Activated CD8-positive, alpha-beta T cell treated with anti-CD3 and anti-CD28 coated beads, Interleukin-2, amount 10 ng/mL, durations not matched to agents 7 days and 5 days (primary cell): Measurements from ENCODE around the gene CNOT10. TPM values are rescaled to one million over a fixed set of nuclear protein-coding genes. Genes with fewer than 3 reads are reported as not detected.
A peak's percentile ranks its signal among the peaks of the same experiment; 100 is the strongest.
"Not testable (repeated sequence)": the region's sequence is repeated elsewhere in the genome, so short reads cannot be mapped to it uniquely, and the experiment has no call there.

ENCODE experiments used
- ATAC-seq: fragments of 150-1000 bp; cut with Tn5 transposase; one replicate; pipeline ENCODE4 v1.10.0; 2021; ENCODE audit warnings: moderate library complexity
- CTCF ChIA-PET: fragments of 350-600 bp; sonication (Branson Sonifier 250); formaldehyde crosslinking; loops from one replicate; lab custom pipeline; 2021; ENCODE audit warnings: antibody characterized with exemption; lab: Charles Lee
- POLR2A ChIA-PET: fragments of 350-600 bp; sonication (Branson Sonifier 250); formaldehyde crosslinking; loops from one replicate; lab custom pipeline; 2021; ENCODE audit warnings: antibody characterized with exemption; lab: Charles Lee
- DNase-seq: peaks from one replicate; pipeline ENCODE4 v3.0.0-alpha.2; 2020
- H3K27ac Mint-ChIP-seq: one replicate; pipeline ENCODE4 v1.8.0; 2021; ENCODE audit warnings: mild to moderate bottlenecking, mixed read lengths
- H3K27me3 Mint-ChIP-seq: one replicate; pipeline ENCODE4 v1.8.0; 2021; ENCODE audit warnings: low read depth, mixed read lengths
- H3K36me3 Mint-ChIP-seq: one replicate; pipeline ENCODE4 v1.8.0; 2021; ENCODE audit warnings: low read depth, mixed read lengths
- H3K4me1 Mint-ChIP-seq: one replicate; pipeline ENCODE4 v1.8.0; 2021; ENCODE audit warnings: low read depth, mixed read lengths
- H3K4me3 Mint-ChIP-seq: one replicate; pipeline ENCODE4 v1.8.0; 2021; ENCODE audit warnings: mild to moderate bottlenecking, mixed read lengths
- H3K9me3 Mint-ChIP-seq: one replicate; pipeline ENCODE4 v1.8.0; 2022; ENCODE audit warnings: mixed read lengths; ENCODE audit not compliant: insufficient read depth
- total RNA-seq, 2 experiments: library from RNA; stranded (reverse); gene quantifications; one replicate each; pipeline ENCODE4 v1.2.3, GENCODE V29; 2021

Gene CNOT10, protein sequence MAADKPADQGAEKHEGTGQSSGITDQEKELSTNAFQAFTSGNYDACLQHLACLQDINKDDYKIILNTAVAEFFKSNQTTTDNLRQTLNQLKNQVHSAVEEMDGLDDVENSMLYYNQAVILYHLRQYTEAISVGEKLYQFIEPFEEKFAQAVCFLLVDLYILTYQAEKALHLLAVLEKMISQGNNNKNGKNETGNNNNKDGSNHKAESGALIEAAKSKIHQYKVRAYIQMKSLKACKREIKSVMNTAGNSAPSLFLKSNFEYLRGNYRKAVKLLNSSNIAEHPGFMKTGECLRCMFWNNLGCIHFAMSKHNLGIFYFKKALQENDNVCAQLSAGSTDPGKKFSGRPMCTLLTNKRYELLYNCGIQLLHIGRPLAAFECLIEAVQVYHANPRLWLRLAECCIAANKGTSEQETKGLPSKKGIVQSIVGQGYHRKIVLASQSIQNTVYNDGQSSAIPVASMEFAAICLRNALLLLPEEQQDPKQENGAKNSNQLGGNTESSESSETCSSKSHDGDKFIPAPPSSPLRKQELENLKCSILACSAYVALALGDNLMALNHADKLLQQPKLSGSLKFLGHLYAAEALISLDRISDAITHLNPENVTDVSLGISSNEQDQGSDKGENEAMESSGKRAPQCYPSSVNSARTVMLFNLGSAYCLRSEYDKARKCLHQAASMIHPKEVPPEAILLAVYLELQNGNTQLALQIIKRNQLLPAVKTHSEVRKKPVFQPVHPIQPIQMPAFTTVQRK
- 10 to 100 TPM; 70.1 to 74.5 TPM for total RNA-seq

DNA sequence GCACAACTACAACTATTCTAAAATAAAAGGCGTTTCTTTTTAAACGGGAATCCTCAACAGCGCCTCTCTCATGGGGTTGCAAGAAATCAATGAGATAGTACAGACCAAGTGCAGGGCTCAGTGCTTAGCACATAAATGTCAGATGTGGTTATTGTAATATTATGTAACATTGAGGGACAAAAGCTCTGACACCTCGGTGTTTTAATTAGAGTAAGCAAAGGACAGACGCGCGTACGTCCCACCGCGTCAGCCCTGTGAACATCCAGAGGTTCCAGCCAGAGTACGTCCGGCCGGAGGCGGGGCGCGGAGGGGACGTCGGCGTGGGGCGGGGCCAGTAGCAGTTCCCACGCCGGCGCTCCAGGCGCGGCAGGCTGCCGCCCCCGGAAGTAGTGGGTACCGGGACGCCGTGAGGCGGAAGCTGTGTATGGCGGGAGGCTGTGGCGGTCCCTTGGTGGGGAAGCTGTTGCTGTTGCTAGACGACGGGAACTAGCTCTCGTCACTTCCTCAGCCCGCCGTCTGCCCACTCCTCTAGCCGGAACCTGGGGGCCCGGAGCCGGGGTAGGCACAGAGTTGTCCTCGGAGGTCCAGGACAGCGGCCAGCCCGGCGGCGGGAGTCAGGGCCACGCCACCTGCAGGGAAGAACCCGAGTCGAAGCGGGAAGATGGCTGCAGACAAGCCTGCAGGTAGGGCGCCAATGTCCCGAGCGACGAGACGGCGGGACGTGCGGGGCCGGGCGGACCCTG, at the start of gene CNOT10:
TSS of gene CNOT10 (plus strand) at position 389 of the 743 bp plus-strand sequence. CDS start at position 662, 273 bp downstream.
- CTCF ChIA-PET, result interaction anchor here (0.6 to 1.1 kb wide), 5 partner anchors 14 to 173 kb away, joined by 3 read pairs; no protein-coding TSS in a partner anchor
- ATAC-seq, result peak; percentile 97

DNA sequence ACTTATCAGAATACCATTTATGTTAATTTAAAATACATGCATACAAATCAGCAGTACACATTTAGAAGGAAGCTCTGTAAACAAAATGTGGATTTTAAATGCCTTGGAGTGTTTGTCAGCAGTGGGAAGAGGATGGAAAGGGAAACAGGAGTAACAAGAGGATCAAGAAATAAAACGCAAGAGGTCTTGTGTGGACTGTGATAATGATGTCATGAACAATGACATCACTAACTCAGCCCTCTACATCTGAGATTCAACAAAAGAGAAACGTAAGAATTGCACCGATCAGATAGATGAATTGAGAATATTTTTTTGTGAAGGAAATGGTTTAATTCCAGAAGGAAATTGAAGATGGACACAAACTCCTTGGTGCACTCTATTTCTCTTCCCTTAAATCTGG, 44.0 kb upstream of the CNOT10 start:
- POLR2A ChIA-PET, result no interaction called here
- Mint-ChIP-seq H3K4me3 (no peak overlapping the region), H3K27me3 (peaks cover 17% of the 10 kb centered on the region), H3K27ac (no peak overlapping the region), H3K9me3 (no peaks in the 10 kb centered on the region), H3K4me1 (no peaks in the 10 kb centered on the region), H3K36me3 (no peaks in the 10 kb centered on the region)
- ATAC-seq, result no peak
- no peak for DNase-seq
- CTCF ChIA-PET, result no interaction called here

More for the DNA sequence above, at the start of gene CNOT10:
- POLR2A ChIA-PET, result interaction anchor here (0.7 to 1.7 kb wide), 7 partner anchors 9 to 756 kb away, joined by 3 to 5 read pairs (median 3); partner anchors contain the start of gene GPD1L
- H3K4me1 Mint-ChIP-seq, result peaks cover 28% of the 10 kb centered on the region
- no peaks in the 10 kb centered on the region for H3K27me3 Mint-ChIP-seq
- H3K36me3 Mint-ChIP-seq, result peaks cover 22% of the 10 kb centered on the region
- DNase-seq, result peak; percentile 98
- H3K9me3 Mint-ChIP-seq, result no peaks in the 10 kb centered on the region
- H3K4me3 Mint-ChIP-seq, result peak within 1 kb of the TSS; percentile 94
- peak within 1 kb of the TSS; percentile 89 for H3K27ac Mint-ChIP-seq

DNA sequence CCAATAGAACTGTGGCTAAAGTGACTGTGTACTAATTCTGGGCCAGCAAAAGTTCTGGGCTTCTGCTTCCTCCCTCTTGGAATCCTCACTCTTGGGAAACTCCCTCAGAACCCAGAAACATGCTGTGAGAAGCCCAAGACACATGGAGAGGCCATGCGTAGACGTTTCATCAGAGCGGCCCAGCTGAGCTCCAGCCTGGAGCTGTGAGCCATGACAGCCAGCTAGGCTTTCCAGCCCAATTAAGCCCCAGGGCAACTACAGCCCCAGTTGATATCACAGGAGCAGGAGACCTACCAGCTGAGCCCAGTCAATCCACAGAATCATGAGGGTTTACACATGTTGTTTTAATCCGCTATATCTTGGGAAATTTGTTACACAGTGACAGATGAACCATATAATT, 43.6 kb upstream of the CNOT10 start:
- H3K4me3 Mint-ChIP-seq, result no peak overlapping the region
- ChIA-PET POLR2A (no interaction called here), CTCF (no interaction called here)
- H3K27me3 Mint-ChIP-seq, result peaks cover 16% of the 10 kb centered on the region
- ATAC-seq (no peak), DNase-seq (no peak)
- no peaks in the 10 kb centered on the region for H3K4me1 Mint-ChIP-seq
- no peak overlapping the region for H3K27ac Mint-ChIP-seq
- H3K36me3 Mint-ChIP-seq, result no peaks in the 10 kb centered on the region
- no peaks in the 10 kb centered on the region for H3K9me3 Mint-ChIP-seq

DNA sequence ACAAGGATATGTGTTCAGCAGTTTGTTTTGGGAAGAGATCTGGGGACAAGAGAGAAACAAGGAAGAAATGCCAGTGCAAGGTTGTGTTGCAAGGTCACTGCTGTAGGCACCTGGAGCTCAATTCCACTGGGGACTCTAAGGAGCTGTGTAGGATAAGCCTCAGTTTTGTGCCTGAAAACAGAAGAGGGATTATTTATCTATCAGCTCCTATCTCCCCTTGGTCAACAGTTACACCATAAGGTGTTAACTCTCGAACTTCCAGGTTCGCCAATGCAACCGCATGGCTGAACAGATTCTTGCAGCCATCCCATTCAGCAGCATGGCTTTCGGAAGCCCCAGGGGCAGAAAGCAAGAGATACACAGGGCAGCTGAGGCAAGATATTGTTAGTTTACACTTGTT, 41.6 kb upstream of the CNOT10 start:
- peaks cover 13% of the 10 kb centered on the region for H3K27me3 Mint-ChIP-seq
- POLR2A ChIA-PET, result no interaction called here
- no peaks in the 10 kb centered on the region for H3K9me3 Mint-ChIP-seq
- no peaks in the 10 kb centered on the region for H3K4me1 Mint-ChIP-seq
- no peak for DNase-seq
- H3K27ac Mint-ChIP-seq, result no peak overlapping the region
- no peak overlapping the region for H3K4me3 Mint-ChIP-seq
- no peak for ATAC-seq
- CTCF ChIA-PET, result interaction anchor here (1.0 to 1.2 kb wide), 2 partner anchors 13 to 133 kb away, joined by 3 read pairs; no protein-coding TSS in a partner anchor
- no peaks in the 10 kb centered on the region for H3K36me3 Mint-ChIP-seq

DNA sequence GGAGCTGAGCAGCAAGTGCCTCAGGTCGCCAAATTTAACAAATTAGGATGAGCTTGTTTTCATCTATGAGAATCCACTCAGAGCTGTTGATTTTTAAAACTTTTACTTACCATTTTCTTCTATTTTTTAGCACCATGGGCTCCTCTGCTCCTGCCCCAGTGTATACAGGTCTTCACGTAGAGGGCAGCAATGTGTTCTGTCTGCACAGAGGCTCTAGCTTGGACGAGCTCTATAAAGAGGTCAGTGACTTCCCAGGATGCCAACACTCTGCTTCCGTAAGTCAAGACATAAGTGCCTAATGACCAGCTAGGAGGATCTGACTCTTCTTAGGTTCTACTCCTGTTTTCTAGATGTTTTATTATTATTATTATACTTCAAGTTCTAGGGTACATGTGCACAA, 41.2 kb upstream of the CNOT10 start:
- peaks cover 13% of the 10 kb centered on the region for H3K27me3 Mint-ChIP-seq
- no peak overlapping the region for H3K4me3 Mint-ChIP-seq
- DNase-seq (no peak), ATAC-seq (no peak)
- no peaks in the 10 kb centered on the region for H3K4me1 Mint-ChIP-seq
- ChIA-PET CTCF (interaction anchor here (1.0 to 1.2 kb wide), 2 partner anchors 13 to 134 kb away, joined by 3 read pairs; no protein-coding TSS in a partner anchor), POLR2A (no interaction called here)
- H3K36me3 Mint-ChIP-seq, result no peaks in the 10 kb centered on the region
- H3K9me3 Mint-ChIP-seq, result no peaks in the 10 kb centered on the region
- H3K27ac Mint-ChIP-seq, result no peak overlapping the region

DNA sequence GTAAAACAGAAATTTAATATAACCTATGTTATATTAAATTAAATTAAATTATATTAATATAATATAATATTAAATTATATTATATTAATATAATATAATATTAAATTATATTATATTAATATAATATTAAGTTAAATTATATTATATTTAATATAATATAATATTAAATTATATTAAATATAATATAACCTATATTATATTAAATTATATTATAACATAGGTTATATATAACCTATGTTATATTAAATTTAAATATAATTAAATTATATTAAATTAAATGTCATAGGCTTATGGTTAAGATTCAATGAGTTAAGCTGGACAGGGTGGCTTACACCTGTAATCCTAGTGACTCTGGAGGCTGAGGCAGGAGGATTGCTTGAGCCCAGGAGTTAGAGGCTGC, 40.6 kb upstream of the CNOT10 start:
- Mint-ChIP-seq H3K4me3 (no peak overlapping the region), H3K36me3 (no peaks in the 10 kb centered on the region), H3K27me3 (peaks cover 11% of the 10 kb centered on the region), H3K9me3 (no peaks in the 10 kb centered on the region), H3K27ac (no peak overlapping the region), H3K4me1 (no peaks in the 10 kb centered on the region)
- no peak for ATAC-seq
- ChIA-PET CTCF (no interaction called here), POLR2A (no interaction called here)
- DNase-seq, result no peak

DNA sequence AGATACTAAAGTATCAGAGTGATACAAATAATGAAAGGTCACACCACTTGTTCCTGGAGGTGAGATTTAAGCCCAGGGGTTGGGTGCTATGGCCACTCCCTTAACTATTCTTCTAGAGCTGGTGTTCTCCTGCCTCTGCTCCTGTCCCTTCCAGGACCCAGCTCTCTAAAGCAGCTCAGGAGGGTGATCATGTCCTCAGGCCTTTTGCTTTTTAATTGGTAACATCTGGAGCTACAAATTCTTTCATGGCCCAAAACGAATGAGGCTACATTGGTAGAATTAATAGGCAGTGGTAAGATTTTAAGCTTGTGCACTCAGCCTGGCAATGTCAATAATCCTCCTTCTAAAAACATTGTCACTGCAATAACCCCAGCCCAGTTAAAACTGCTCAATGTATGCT, 38.2 kb upstream of the CNOT10 start:
- Mint-ChIP-seq H3K27me3 (no peaks in the 10 kb centered on the region), H3K9me3 (no peaks in the 10 kb centered on the region), H3K27ac (no peak overlapping the region), H3K4me3 (no peak overlapping the region), H3K36me3 (no peaks in the 10 kb centered on the region), H3K4me1 (no peaks in the 10 kb centered on the region)
- ATAC-seq, result no peak
- ChIA-PET POLR2A (no interaction called here), CTCF (no interaction called here)
- DNase-seq, result no peak

DNA sequence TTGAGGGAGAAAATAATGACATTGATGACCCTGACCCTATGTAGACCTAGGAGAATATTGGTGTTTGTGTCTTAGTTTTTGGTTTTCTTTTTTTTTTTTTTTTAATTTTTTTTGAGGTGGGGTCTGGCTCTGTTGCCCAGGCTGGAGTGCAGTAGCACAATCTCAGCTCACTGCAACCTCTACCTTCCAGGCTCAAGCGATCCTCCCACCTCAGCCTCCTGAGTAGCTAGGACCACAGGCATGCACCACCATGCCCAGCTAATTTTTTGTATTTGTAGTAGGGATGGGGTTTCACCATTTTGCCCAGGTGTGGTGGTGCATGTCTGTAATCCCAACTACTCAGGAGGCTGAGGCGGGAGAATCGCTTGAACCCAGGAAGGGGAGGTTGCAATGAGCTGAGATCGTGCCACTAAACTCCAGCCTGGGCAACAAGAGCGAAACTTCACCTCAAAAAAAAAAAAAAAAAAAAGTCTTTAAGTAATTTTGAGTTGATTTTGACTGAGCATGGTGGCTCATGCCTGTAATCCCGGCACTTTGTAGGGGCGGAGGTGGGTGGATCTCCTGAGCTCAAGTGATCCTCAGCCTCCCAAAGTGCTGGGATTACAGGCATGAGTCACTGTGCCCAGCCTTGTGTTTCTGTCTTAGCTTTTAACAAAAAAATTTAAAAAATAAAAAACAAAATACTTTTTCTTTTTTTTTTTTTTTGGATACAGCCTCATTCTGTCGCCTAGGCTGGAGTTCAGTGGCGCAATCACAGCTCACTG, 32.5 kb upstream of the CNOT10 start:
- H3K27ac Mint-ChIP-seq, POLR2A ChIA-PET, H3K4me3 Mint-ChIP-seq, H3K4me1 Mint-ChIP-seq, H3K36me3 Mint-ChIP-seq, H3K9me3 Mint-ChIP-seq, ATAC-seq, DNase-seq: not testable (repeated sequence)
- CTCF ChIA-PET, result interaction anchor here (0.6 kb wide), 1 partner anchor 142 kb away, joined by 3 read pairs; no protein-coding TSS in a partner anchor
- H3K27me3 Mint-ChIP-seq, result peaks cover 13% of the 10 kb centered on the region

DNA sequence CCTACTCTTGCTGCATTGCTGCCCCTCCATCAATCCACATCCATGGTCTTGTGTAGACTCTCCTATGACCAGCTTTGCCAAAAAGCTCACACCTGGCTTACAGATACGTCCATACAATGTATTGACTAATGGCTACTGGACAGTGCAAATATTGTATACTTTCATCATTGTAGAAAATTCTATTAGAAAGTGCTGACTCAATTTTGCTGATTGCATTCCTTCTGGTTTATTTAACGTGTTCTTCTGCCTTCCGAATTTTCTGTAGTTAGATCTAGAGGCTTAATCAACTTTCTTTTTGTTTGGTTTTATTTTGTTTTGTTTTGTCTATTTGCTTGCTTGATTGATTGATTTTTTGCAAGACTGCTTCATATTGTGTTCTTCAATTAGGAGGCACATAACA, 29.8 kb upstream of the CNOT10 start:
- ATAC-seq, result no peak
- ChIA-PET CTCF (interaction anchor here (0.9 to 1.6 kb wide), 2 partner anchors 10 to 145 kb away, joined by 3 to 4 read pairs; no protein-coding TSS in a partner anchor), POLR2A (no interaction called here)
- no peaks in the 10 kb centered on the region for H3K9me3 Mint-ChIP-seq
- DNase-seq, result no peak
- H3K36me3 Mint-ChIP-seq, result no peaks in the 10 kb centered on the region
- peaks cover 20% of the 10 kb centered on the region for H3K27me3 Mint-ChIP-seq
- no peaks in the 10 kb centered on the region for H3K4me1 Mint-ChIP-seq
- H3K27ac Mint-ChIP-seq, result no peak overlapping the region
- no peak overlapping the region for H3K4me3 Mint-ChIP-seq

DNA sequence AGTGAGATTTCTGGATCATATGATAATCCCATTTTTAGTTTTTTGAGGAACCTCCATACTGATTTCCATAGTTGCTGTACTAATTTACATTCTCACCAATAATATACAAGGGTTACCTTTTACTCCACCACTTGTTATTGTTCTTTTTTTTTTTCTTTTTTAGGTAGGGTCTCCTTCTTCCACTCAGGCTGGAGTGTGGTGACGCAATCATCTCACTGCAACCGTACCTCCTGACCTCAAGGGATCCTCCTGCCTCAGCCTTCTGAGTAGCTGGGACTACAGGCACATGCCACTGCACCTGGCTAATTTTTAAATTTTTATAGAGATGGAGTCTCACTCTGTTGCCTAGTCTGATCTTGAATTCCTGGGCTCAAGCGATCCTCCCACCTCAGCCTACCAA, 24.4 kb upstream of the CNOT10 start:
- Mint-ChIP-seq H3K4me3 (no peak overlapping the region), H3K27ac (no peak overlapping the region), H3K4me1 (no peaks in the 10 kb centered on the region), H3K36me3 (no peaks in the 10 kb centered on the region), H3K9me3 (no peaks in the 10 kb centered on the region), H3K27me3 (peaks cover 16% of the 10 kb centered on the region)
- ChIA-PET CTCF (no interaction called here), POLR2A (no interaction called here)
- ATAC-seq (no peak), DNase-seq (no peak)

DNA sequence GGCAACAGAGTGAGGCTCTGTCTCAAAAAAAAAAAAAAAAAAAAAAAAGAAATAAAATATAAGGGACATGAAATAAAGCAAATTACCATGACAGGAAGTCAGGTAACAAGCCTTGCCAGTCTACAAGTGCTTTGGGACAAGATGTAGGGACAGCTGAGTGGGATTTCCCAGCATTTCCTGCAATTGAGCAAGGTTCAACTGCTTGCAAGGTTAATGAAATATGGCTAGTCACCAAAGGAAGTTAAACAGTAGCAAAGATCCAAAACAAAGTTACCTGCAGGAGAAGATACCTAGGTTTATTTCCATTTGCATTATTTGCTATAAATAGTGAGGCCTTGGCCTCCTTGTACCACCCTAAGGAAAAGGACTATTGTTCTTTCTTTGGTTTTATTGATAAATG, 22.3 kb upstream of the CNOT10 start:
- Mint-ChIP-seq H3K27ac (no peak overlapping the region), H3K27me3 (peaks cover 9% of the 10 kb centered on the region), H3K9me3 (no peaks in the 10 kb centered on the region), H3K4me3 (no peak overlapping the region), H3K36me3 (no peaks in the 10 kb centered on the region), H3K4me1 (no peaks in the 10 kb centered on the region)
- CTCF ChIA-PET, result no interaction called here
- no peak for ATAC-seq
- POLR2A ChIA-PET, result no interaction called here
- DNase-seq, result no peak
